Right ventricle myocardium superior (tissue), 1 donor: ENCODE results near the gene HDGFL3. TPM values are rescaled to one million over a fixed set of nuclear protein-coding genes. Genes with fewer than 3 reads are reported as not detected.
"Not testable (repeated sequence)": the region's sequence is repeated elsewhere in the genome, so short reads cannot be mapped to it uniquely, and the experiment has no call there.

ENCODE experiments used
- ATAC-seq: fragments of 200-7000 bp; cut with Tn5 transposase; one replicate; pipeline ENCODE4 v1.9.1; 2020; ENCODE audit warnings: mild to moderate bottlenecking; ENCODE audit not compliant: poor library complexity
- DNase-seq: peaks from one replicate; pipeline ENCODE4 v3.0.0-alpha.2; 2020
- intact Hi-C: fragments of 100-400 bp; cut with DNase I; formaldehyde crosslinking; loops from one replicate; pipeline ENCODE4 v1.11.2; 2022
- total RNA-seq: library from RNA; stranded (reverse); fragmentation: NEBNext Ultra II Directional; extraction: Animal tissue kit (Norgen Biotek cat#: 25700); gene quantifications from one replicate; pipeline ENCODE4 v1.2.1, GENCODE V29; 2021
- donor health status: DM: no; HTN: yes; CAD: no; lungs with severe emphysema.

Gene HDGFL3
- total RNA-seq, 1 donor from 2014 or later = 26.7 TPM

GRCh38 chr15:83085864-83086552 lies 121.6 kb downstream of the HDGFL3 start:
- DNase-seq, intact Hi-C loops, ATAC-seq: not testable (repeated sequence)

GRCh38 chr15:83085461-83085860 lies 122.2 kb downstream of the HDGFL3 start:
- DNase-seq, ATAC-seq, intact Hi-C loops: not testable (repeated sequence)

- DNase-seq = no peak
- ATAC-seq = no peak
- intact Hi-C loops = no loop called here
Measured at GRCh38 chr15:83082730-83083386, 124.8 kb downstream of the HDGFL3 start.

- ATAC-seq (no peak), DNase-seq (no peak)
- intact Hi-C loops = no loop called here
Measured at GRCh38 chr15:83081256-83082014, 126.2 kb downstream of the HDGFL3 start.

GRCh38 chr15:83078712-83079111 lies 128.9 kb downstream of the HDGFL3 start:
- ATAC-seq (no peak), DNase-seq (no peak)
- intact Hi-C loops = no loop called here

Other genes with a start within 250 kb of the HDGFL3 start
- 11.8 TPM for gene RAMAC, start 221.6 kb downstream of the HDGFL3 start, total RNA-seq
- gene C15orf40, start 196.2 kb downstream of the HDGFL3 start, total RNA-seq = 11.2 TPM
- 158 TPM for gene BTBD1, start 140.6 kb downstream of the HDGFL3 start, total RNA-seq
- gene TM6SF1, start 100.2 kb downstream of the HDGFL3 start, total RNA-seq = 6.8 TPM
- 0.16 TPM for gene BNC1, start 76.8 kb upstream of the HDGFL3 start, total RNA-seq
- gene SH3GL3, start 239.5 kb upstream of the HDGFL3 start, total RNA-seq = not detected